ENCODE data around the gene PWWP2B.

Gene PWWP2B

DNA sequence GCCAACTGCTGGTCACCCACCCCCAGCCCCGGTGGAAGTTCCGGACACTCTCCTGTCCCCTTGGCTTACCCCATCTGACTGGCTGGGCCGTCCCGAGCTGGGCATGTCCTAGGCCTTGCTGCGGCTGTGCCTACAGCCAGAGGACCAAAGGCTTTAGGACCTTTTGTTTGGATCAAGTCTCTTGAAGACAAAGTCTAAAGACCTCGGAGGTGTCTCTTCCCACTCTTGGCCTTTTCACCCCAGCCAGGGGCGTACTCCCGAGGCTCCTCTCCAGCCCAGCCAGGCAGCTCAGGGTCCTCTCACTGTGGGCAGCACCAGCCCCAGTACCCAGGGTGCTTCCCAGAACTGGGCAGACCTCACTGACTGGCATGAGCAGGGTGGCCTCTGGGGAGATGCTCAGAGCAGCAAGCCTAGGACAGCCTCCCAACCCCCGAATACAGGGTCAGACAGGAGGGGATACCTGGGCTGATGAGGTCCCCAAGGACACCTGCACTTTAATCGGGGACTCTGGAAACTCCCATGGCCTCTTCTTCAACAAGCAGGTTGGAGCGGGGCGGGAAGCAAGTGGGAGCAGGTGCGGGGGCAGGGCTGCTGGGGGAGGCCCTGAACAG is 2.7 kb upstream of the PWWP2B start:
- no peak overlapping the region for H3K4me3 ChIP-seq (ENCODE audit: low read length)
- no CpG with 5 or more reads among the region's 13 CpGs for WGBS (ENCODE audit: insufficient coverage, insufficient read length)
- peaks cover 10% of the 10 kb centered on the region for H3K4me1 ChIP-seq (ENCODE audit: control insufficient read depth, insufficient read depth, low read length)
- no peaks in the 10 kb centered on the region for H3K27me3 ChIP-seq (ENCODE audit: control insufficient read depth, insufficient read depth, low read length)
- no peak for DNase-seq (ENCODE audit: low read depth, low spot score)
- no peaks in the 10 kb centered on the region for H3K36me3 ChIP-seq (ENCODE audit: control insufficient read depth, insufficient read depth, low read length)
- H3K27ac ChIP-seq (ENCODE audit: low read length): no peak overlapping the region
- no peaks in the 10 kb centered on the region for H3K9me3 ChIP-seq (ENCODE audit: control insufficient read depth, insufficient read depth, low read length)

DNA sequence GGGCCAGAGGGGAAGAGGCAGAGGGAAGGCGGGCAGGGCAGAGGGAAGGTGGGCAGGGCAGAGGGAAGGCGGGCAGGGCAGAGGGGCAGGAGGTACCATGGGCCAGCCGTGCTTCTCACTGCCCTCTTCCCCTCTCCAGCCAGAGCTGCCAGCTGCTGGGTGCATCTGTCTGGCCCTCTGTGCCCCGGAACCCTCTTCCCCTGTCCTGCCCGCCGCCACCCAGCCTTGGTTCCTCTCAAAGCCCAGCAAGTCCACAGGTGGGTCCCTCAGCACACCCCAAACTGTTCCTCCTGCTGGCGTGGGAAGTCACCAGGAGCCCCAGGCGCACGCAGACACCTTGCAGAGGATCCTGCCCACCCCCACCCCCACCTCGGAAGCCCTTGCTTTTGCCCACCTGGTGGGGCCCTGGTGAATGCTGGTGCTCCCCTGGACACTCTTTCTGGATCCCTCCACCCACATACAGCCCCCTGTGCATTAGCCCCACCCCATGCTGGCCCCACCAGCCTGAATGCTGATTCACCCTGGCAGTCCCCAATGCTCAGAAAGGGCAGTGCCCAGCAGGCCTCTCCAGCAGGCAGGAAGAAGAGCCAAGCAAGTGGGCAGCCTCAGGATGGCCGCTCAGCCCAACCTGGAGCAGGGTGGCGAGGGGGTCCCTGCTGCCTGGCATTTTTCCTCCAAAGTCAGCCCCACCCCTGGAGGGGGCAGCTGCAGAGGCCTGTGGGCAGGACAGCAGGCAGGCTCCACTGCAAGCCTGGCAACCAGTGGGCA is 1.9 kb upstream of the PWWP2B start:
- Histone ChIP-seq H3K27me3 (ENCODE audit: control insufficient read depth, insufficient read depth, low read length) (no peaks in the 10 kb centered on the region), H3K4me3 (ENCODE audit: low read length) (no peak overlapping the region), H3K9me3 (ENCODE audit: control insufficient read depth, insufficient read depth, low read length) (no peaks in the 10 kb centered on the region), H3K4me1 (ENCODE audit: control insufficient read depth, insufficient read depth, low read length) (peaks cover 6% of the 10 kb centered on the region; the same call in 1 of the 2 replicates), H3K27ac (ENCODE audit: low read length) (no peak overlapping the region), H3K36me3 (ENCODE audit: control insufficient read depth, insufficient read depth, low read length) (no peaks in the 10 kb centered on the region)
- DNase-seq (ENCODE audit: low read depth, low spot score): no peak
- no CpG with 5 or more reads among the region's 12 CpGs for WGBS (ENCODE audit: insufficient coverage, insufficient read length)

DNA sequence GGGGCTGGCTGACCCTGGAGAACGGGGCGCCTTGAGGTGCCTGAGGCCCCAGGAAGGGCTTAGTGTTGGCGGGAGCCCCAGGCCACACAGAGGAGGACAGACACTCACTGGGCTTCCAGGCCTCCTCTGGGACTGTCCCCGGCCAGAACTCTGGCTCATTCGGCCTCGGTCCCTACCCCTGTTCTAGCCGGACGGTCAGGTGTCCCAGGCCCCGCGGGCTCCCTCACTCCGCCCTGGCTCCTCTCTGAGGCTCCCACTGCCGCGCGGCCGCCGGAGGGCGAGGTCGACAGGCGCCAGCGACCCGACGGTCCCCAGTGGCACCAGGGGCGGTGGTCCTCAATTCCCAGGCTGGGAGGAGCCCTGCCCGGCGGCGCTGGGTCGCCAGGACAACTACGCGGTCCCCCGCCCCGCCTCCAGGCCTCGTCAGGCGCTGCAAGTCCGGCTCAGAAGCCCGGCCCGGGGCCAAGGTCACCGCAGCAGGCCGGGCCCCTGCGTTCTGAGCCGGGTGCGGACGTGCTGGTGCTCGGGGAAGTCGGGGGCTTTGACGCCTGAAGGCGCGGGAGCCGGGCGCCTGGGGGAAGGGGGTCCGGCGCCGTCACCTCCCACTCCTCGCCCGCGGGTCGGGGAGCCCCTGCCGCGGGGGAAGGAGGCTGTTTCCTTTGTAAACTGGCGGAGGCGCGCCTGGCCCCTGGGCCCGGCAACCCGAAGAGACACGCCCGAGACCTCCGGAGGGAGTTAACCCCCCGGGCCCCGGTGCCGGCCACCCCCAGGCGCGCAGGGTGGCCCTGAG is 1.1 kb upstream of the PWWP2B start:
- no peaks in the 10 kb centered on the region for H3K9me3 ChIP-seq (ENCODE audit: control insufficient read depth, insufficient read depth, low read length)
- no CpG with 5 or more reads among the region's 71 CpGs for WGBS (ENCODE audit: insufficient coverage, insufficient read length)
- H3K4me1 ChIP-seq (ENCODE audit: control insufficient read depth, insufficient read depth, low read length): peaks cover 7% of the 10 kb centered on the region
- no peak overlapping the region for H3K27ac ChIP-seq (ENCODE audit: low read length)
- no peaks in the 10 kb centered on the region for H3K27me3 ChIP-seq (ENCODE audit: control insufficient read depth, insufficient read depth, low read length)
- H3K4me3 ChIP-seq (ENCODE audit: low read length): peak overlapping the region; percentile 55; the same call in 1 of the 2 replicates
- no peak for DNase-seq (ENCODE audit: low read depth, low spot score)
- H3K36me3 ChIP-seq (ENCODE audit: control insufficient read depth, insufficient read depth, low read length): no peaks in the 10 kb centered on the region

DNA sequence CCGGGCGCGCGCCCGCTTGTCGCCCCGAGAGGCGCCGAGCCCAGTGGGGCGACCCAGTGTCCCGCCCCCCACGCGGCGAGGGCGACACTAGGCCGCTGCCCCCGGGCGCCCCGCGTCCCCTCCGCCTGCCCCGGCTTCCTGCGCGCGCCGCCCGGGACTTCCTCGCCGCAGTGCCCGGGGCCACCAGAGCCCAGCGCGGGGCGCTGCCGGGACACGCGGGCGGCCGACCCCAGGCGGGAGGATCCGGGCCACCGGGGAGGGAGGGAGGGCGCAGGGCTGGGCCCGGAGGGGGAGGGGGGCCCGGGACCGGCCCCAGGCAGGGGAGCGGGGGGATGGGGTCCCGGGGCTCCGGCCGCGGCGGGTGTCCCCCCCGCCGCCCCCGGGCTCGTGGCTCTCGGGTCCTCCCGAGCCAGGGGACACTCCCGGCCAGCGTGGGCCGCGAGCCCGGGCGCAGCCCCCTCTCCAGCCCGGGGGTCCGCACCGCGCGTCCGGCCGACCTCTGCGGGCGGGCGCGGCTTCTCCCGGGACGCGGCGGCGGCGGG is 435 bp upstream of the PWWP2B start:
- no peak for DNase-seq (ENCODE audit: low read depth, low spot score)
- Histone ChIP-seq H3K9me3 (ENCODE audit: control insufficient read depth, insufficient read depth, low read length) (no peaks in the 10 kb centered on the region), H3K4me1 (ENCODE audit: control insufficient read depth, insufficient read depth, low read length) (peaks cover 7% of the 10 kb centered on the region), H3K27me3 (ENCODE audit: control insufficient read depth, insufficient read depth, low read length) (no peaks in the 10 kb centered on the region), H3K27ac (ENCODE audit: low read length) (no peak overlapping the region), H3K36me3 (ENCODE audit: control insufficient read depth, insufficient read depth, low read length) (no peaks in the 10 kb centered on the region), H3K4me3 (ENCODE audit: low read length) (peak overlapping the region; percentile 55; the same call in 1 of the 2 replicates)
- no CpG with 5 or more reads among the region's 80 CpGs for WGBS (ENCODE audit: insufficient coverage, insufficient read length)

DNA sequence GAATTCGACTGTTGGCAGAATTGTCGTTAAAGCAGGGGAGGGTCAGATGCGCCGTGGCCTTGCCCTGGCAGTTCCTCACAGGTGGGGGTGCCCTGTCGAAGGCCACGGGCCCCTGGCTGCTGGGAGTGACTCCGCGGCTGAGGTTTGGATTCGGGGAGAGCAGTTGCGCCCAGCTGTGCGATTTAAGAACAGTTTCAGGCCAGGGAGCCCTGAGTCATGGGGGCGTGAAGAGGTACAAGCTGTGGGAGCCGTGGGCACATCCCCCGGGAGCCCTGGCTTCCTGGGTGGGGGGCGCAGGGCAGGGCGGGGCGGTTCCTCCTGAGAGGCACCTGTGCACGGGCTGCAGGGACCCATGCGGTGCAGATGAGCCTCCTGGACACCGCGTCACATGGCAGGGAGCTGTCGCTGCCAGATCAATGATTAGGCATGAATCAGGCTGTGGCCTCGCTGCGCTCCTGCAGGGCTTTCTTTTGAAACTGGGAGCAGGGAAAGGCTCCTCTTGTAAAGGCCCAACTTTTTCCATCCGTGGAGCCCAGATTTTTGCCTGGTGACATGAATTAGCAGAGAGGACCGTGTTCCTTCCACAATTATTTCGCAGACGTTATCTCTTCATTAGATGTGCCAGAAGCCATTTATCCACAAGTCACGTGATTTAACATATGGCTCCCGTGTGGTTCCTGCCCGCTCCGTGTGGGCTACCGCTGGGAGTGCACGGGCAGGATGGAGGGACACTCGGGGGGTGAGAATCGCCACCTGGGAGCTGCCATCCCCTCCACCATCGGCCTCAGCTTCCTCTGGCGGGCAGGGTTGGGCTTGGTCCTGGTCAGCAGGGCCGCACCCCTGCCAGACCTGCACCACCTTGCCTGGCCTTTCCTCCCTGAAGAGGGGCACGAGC is 918 bp downstream of the PWWP2B start:
- H3K27ac ChIP-seq (ENCODE audit: low read length): no peak overlapping the region
- H3K4me1 ChIP-seq (ENCODE audit: control insufficient read depth, insufficient read depth, low read length): peaks cover 7% of the 10 kb centered on the region
- H3K4me3 ChIP-seq (ENCODE audit: low read length): peak overlapping the region; percentile 45; the same call in 1 of the 2 replicates
- H3K36me3 ChIP-seq (ENCODE audit: control insufficient read depth, insufficient read depth, low read length): no peaks in the 10 kb centered on the region
- H3K27me3 ChIP-seq (ENCODE audit: control insufficient read depth, insufficient read depth, low read length): no peaks in the 10 kb centered on the region
- H3K9me3 ChIP-seq (ENCODE audit: control insufficient read depth, insufficient read depth, low read length): no peaks in the 10 kb centered on the region
- no peak for DNase-seq (ENCODE audit: low read depth, low spot score)
- WGBS (ENCODE audit: insufficient coverage, insufficient read length): no CpG with 5 or more reads among the region's 40 CpGs

DNA sequence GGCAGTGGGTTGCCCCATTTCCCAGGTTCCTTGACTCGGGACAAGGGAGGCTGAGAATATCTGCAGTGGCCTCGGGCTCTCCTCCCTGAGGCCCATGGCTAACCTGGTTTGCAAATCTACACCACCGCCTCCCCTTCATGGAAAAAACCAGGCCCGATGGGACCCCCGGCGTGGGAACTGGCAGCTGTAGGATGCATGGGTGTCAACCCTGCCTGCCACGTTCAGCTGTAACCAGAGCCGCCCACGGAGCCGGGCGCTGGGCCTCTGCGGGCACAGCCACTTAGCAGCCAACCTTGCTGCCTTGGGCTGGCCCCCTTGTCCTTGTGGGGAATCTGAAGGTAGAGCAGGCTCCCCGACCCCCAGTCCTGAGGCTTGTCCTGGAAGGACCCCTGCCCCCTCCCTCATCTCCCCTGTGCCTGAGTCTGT is 1.6 kb downstream of the PWWP2B start:
- H3K9me3 ChIP-seq (ENCODE audit: control insufficient read depth, insufficient read depth, low read length): no peaks in the 10 kb centered on the region
- H3K4me1 ChIP-seq (ENCODE audit: control insufficient read depth, insufficient read depth, low read length): peaks cover 7% of the 10 kb centered on the region
- no CpG with 5 or more reads among the region's 13 CpGs for WGBS (ENCODE audit: insufficient coverage, insufficient read length)
- no peak for DNase-seq (ENCODE audit: low read depth, low spot score)
- no peak overlapping the region for H3K4me3 ChIP-seq (ENCODE audit: low read length)
- H3K27ac ChIP-seq (ENCODE audit: low read length): no peak overlapping the region
- no peaks in the 10 kb centered on the region for H3K36me3 ChIP-seq (ENCODE audit: control insufficient read depth, insufficient read depth, low read length)
- H3K27me3 ChIP-seq (ENCODE audit: control insufficient read depth, insufficient read depth, low read length): no peaks in the 10 kb centered on the region

DNA sequence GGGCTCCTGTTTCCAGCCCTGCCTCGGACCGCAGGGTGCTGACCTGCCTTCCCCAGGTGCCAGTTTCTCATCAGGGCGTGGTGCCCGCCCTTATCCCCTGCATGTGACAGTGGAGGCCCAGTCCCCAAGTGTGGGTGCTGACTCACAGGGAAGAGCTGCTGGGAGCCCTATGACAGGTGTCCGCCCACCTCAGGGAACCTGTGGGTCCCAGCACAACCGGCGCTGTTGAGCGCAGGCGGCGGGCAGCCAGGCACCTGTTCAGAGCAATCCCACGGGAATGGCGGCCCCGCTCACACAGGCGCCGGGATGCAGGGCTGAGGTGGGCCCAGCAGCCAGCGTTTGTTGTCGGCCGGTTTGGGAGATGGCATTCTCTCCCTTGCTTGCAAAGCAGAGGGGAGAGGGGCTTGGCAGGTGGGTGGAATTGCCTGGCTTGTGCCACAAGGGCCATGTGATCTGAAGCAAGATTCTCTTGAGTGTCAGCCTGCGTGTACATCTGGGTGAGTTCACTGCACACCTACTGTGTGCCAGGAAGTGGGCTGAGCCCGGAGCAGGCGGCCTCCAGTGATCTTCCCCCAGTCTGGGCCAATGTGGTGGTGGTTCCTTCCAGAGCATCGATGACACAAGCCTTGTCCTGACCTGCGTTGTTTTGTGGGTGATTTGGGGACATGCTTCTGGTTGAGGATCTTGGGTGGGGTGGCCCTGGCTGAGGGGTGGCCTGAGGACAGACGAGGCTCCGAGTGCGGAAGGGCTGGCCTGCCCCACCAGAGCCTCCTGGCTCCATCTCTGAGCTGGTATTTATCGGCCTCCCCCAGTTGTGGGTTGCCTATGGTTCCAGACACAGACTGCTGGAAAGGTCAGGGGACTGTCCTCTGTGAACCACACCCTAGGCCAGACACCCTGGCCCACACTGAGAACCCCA is 2.4 kb downstream of the PWWP2B start:
- no peak overlapping the region for H3K4me3 ChIP-seq (ENCODE audit: low read length)
- DNase-seq (ENCODE audit: low read depth, low spot score): no peak
- peaks cover 7% of the 10 kb centered on the region for H3K4me1 ChIP-seq (ENCODE audit: control insufficient read depth, insufficient read depth, low read length)
- no CpG with 5 or more reads among the region's 27 CpGs for WGBS (ENCODE audit: insufficient coverage, insufficient read length)
- no peak overlapping the region for H3K27ac ChIP-seq (ENCODE audit: low read length)
- no peaks in the 10 kb centered on the region for H3K9me3 ChIP-seq (ENCODE audit: control insufficient read depth, insufficient read depth, low read length)
- H3K36me3 ChIP-seq (ENCODE audit: control insufficient read depth, insufficient read depth, low read length): no peaks in the 10 kb centered on the region
- no peaks in the 10 kb centered on the region for H3K27me3 ChIP-seq (ENCODE audit: control insufficient read depth, insufficient read depth, low read length)

DNA sequence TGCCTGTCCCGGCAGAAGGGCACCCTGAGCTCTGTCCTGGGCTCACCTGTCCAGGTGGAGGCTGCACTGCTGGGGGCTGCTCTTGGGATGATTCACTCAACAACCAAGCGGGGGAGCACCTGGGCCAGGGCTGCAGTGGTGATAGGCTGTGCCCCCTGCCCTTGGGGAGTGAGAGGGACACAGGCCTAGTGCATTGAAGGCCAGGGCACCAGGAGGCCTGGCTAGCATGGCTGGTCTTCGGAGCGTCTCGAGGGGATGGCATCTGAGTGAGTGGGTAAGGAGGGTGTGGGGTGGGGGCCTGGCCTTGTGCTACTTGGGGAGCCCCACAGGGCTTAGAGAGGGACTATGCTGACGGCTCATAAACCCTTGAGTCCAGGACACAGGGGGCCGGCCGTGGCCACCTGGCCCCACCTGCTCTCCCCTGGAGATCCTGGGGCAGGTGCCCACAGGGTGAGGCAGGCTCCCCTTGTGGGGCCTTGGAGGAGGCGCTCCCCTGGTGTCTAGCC is 3.1 kb downstream of the PWWP2B start:
- Histone ChIP-seq H3K4me1 (ENCODE audit: control insufficient read depth, insufficient read depth, low read length) (peaks cover 7% of the 10 kb centered on the region), H3K4me3 (ENCODE audit: low read length) (no peak overlapping the region), H3K27ac (ENCODE audit: low read length) (no peak overlapping the region), H3K9me3 (ENCODE audit: control insufficient read depth, insufficient read depth, low read length) (no peaks in the 10 kb centered on the region), H3K36me3 (ENCODE audit: control insufficient read depth, insufficient read depth, low read length) (no peaks in the 10 kb centered on the region), H3K27me3 (ENCODE audit: control insufficient read depth, insufficient read depth, low read length) (no peaks in the 10 kb centered on the region)
- no peak for DNase-seq (ENCODE audit: low read depth, low spot score)
- WGBS (ENCODE audit: insufficient coverage, insufficient read length): no CpG with 5 or more reads among the region's 9 CpGs

DNA sequence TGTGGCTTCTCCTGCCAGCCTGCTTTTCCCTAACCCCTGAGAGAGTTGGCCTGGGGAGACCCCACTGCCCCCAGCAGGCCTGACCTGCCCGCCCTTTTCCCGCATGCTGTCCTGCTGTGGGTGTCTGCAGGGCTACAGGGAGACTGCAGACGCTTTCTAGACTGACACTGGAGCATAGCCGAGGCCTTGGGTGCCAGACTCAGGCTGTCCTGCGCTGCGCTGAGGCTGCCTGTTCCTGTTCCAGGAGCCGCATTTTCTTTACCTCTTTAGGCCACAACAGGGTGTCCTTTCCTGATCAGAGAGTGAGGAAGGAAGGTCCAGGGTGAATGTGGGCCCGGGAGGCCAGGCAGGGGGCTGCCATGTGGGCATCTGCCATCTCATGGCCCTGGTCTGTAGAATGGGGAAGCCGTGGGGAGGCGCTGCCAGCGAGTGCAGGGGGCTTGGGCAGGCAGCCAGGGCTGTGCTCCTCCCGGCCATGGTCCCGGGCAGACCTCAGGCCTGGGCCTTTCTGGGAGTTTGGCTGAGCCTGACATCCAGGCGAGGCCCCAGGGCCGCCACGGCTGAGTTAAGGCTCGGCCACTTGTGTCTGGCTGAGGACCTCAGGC is 3.6 kb downstream of the PWWP2B start:
- no peak overlapping the region for H3K4me3 ChIP-seq (ENCODE audit: low read length)
- H3K4me1 ChIP-seq (ENCODE audit: control insufficient read depth, insufficient read depth, low read length): peaks cover 10% of the 10 kb centered on the region
- H3K27ac ChIP-seq (ENCODE audit: low read length): no peak overlapping the region
- peaks cover 3% of the 10 kb centered on the region; the same call in 1 of the 2 replicates for H3K36me3 ChIP-seq (ENCODE audit: control insufficient read depth, insufficient read depth, low read length)
- no peak for DNase-seq (ENCODE audit: low read depth, low spot score)
- no CpG with 5 or more reads among the region's 17 CpGs for WGBS (ENCODE audit: insufficient coverage, insufficient read length)
- no peaks in the 10 kb centered on the region for H3K9me3 ChIP-seq (ENCODE audit: control insufficient read depth, insufficient read depth, low read length)
- H3K27me3 ChIP-seq (ENCODE audit: control insufficient read depth, insufficient read depth, low read length): no peaks in the 10 kb centered on the region
